ENCODE results near the gene GRIPAP1. TPM values are rescaled to one million over a fixed set of nuclear protein-coding genes. Genes with fewer than 3 reads are reported as not detected.

GRIPAP1 gene
- polyA plus RNA-seq, 3 donors: 3.8 to 103 (median 10.7) TPM

GRCh38 chrX:48983896-48984295, 18.2 kb downstream of the GRIPAP1 start:
- intact Hi-C loops (cut with micrococcal nuclease): no loop called here
- no CpG with 5 or more reads among the region's 3 CpGs for WGBS (ENCODE audit: insufficient coverage)
- no peaks in the 10 kb centered on the region for H3K4me1 ChIP-seq (ENCODE audit: control insufficient read depth in 1 of 2, insufficient read depth in 2 of 2, low read length in 2 of 2)
- Mint-ChIP-seq H3K4me3 (no peak overlapping the region), H3K36me3 (peaks cover 51 to 80% of the 10 kb centered on the region in 2 donors), H3K4me1 (no peaks in the 10 kb centered on the region), H3K27ac (peak overlapping the region in 1 of 7 donors; percentile 37), H3K27me3 (ENCODE audit: low read depth in 3 of 3) (peaks cover 0 to 5% (median 0%) of the 10 kb centered on the region in 3 donors), H3K9me3 (peaks cover 0 to 4% (median 0%) of the 10 kb centered on the region in 7 donors)
- H3K9ac ChIP-seq (ENCODE audit: insufficient read depth, low read length, poor library complexity, severe bottlenecking): no peak overlapping the region
- no peak for TF ChIP-seq CTCF (IDR thresholded peaks at IDR 0.05)
- peaks cover 61 to 73% of the 10 kb centered on the region in 2 donors for H3K36me3 ChIP-seq (replicated peaks in 1 of 2; ENCODE audit: control insufficient read depth in 1 of 2, insufficient read depth in 2 of 2, low read length in 2 of 2)
- DNase-seq: no peak
- H3K4me3 ChIP-seq (replicated peaks in 1 of 3; ENCODE audit: low read depth in 2 of 3, low read length in 3 of 3): no peak overlapping the region
- H4K20me1 ChIP-seq (ENCODE audit: insufficient read depth, low read length): peaks cover 8% of the 10 kb centered on the region
- H3K27ac ChIP-seq (ENCODE audit: low read depth in 1 of 2, low read length in 2 of 2): no peak overlapping the region
- no peaks in the 10 kb centered on the region for H3K9me3 ChIP-seq (replicated peaks in 1 of 2; ENCODE audit: control insufficient read depth in 1 of 2, insufficient read depth in 1 of 2, low read length in 2 of 2)
- no peaks in the 10 kb centered on the region for H3K79me2 ChIP-seq (ENCODE audit: insufficient read depth, low read length)
- H2AFZ ChIP-seq (ENCODE audit: insufficient read depth, low read depth, low read length, poor library complexity, severe bottlenecking): no peak overlapping the region
- H3K4me2 ChIP-seq (replicated peaks; ENCODE audit: extremely low read depth, low read length, poor library complexity, severe bottlenecking): no peak overlapping the region
- H3K27me3 ChIP-seq (ENCODE audit: control insufficient read depth in 2 of 2, insufficient read depth in 2 of 2, low read length in 2 of 2): no peaks in the 10 kb centered on the region

GRCh38 chrX:48983081-48983480, 19.0 kb downstream of the GRIPAP1 start:
- Histone ChIP-seq H3K27me3 (ENCODE audit: control insufficient read depth in 2 of 2, insufficient read depth in 2 of 2, low read length in 2 of 2) (no peaks in the 10 kb centered on the region), H3K4me1 (ENCODE audit: control insufficient read depth in 1 of 2, insufficient read depth in 2 of 2, low read length in 2 of 2) (no peaks in the 10 kb centered on the region), H3K79me2 (ENCODE audit: insufficient read depth, low read length) (no peaks in the 10 kb centered on the region), H3K9ac (ENCODE audit: insufficient read depth, low read length, poor library complexity, severe bottlenecking) (no peak overlapping the region), H2AFZ (ENCODE audit: insufficient read depth, low read depth, low read length, poor library complexity, severe bottlenecking) (no peak overlapping the region), H3K27ac (ENCODE audit: low read depth in 1 of 2, low read length in 2 of 2) (no peak overlapping the region), H3K4me2 (replicated peaks; ENCODE audit: extremely low read depth, low read length, poor library complexity, severe bottlenecking) (no peak overlapping the region), H4K20me1 (ENCODE audit: insufficient read depth, low read length) (peaks cover 8% of the 10 kb centered on the region), H3K4me3 (replicated peaks in 1 of 3; ENCODE audit: low read depth in 2 of 3, low read length in 3 of 3) (no peak overlapping the region), H3K36me3 (replicated peaks in 1 of 2; ENCODE audit: control insufficient read depth in 1 of 2, insufficient read depth in 2 of 2, low read length in 2 of 2) (peaks cover 60 to 73% of the 10 kb centered on the region in 2 donors), H3K9me3 (replicated peaks in 1 of 2; ENCODE audit: control insufficient read depth in 1 of 2, insufficient read depth in 1 of 2, low read length in 2 of 2) (no peaks in the 10 kb centered on the region)
- H3K27me3 Mint-ChIP-seq (ENCODE audit: low read depth in 3 of 3): peaks cover 0 to 8% (median 0%) of the 10 kb centered on the region in 3 donors
- H3K9me3 Mint-ChIP-seq: peaks cover 0 to 4% (median 0%) of the 10 kb centered on the region in 7 donors
- intact Hi-C loops (cut with micrococcal nuclease): no loop called here
- no peak overlapping the region for H3K4me3 Mint-ChIP-seq
- no peak for TF ChIP-seq CTCF (IDR thresholded peaks at IDR 0.05)
- no peak for DNase-seq
- H3K4me1 Mint-ChIP-seq: no peaks in the 10 kb centered on the region
- H3K36me3 Mint-ChIP-seq: peaks cover 50 to 80% of the 10 kb centered on the region in 2 donors
- WGBS (ENCODE audit: insufficient coverage): 91% methylated on average over 5 of the region's 17 CpGs
- peak overlapping the region in 1 of 7 donors; percentile 64 for H3K27ac Mint-ChIP-seq
